Left forelimb (tissue), 1 donor: ENCODE data around the gene ECE2.

ENCODE experiments used
- DNase-seq: peaks from one replicate; pipeline ENCODE4 v3.0.0-alpha.2; 2018; ENCODE audit warnings: low spot score

Gene ECE2

DNA sequence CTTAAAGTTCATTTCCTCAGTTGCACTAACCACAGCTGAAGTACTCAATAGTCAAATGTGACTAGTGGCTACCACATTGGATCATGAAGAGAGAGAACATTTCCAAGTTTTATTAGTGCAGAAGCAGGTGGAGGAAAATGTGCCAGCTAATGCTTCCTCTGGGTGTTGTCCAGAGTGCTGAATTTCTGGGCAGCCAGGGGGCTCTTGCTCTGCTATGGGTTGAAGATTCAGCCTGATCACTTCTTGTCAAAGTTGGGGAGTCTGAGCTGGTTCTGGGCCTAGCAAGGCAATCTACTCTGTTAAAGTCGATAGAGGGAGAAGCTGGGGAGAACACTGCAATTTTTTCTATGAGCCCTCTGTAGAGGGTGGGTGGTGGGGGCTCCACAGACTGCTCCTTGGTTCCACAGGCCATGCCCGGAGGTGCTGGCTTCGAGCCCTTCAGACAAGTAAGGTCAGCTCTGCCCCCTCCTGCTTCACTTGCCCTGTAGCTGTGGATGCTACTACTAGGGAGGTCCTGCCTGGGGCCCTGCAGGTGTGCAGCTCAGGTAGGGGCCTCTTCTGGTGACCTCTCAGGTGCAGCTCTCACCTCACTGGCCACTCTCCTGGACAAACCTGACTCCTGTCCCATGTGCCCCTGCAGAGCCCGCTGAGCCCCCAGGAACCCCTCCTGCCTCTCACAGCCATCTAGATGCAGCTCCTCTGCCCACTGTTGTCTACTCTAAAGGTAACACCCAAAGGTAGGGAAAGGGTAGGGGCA is 35.3 kb upstream of the ECE2 start:
- DNase-seq = no peak

DNA sequence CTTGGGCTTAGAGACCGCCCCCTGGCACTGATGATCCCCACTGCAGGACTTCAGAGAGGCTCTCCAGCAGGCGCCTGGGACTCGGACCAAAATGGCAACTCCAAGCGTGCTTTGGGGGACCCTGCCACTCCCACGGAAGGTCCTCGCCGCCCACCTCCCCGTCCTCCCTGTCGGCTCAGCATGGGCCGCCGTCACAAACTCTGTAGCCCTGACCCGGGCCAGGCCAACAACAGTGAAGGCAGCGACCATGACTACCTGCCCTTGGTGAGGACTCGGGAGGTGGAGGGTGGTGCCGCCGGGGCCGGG is 34.7 kb upstream of the ECE2 start:
- no peak for DNase-seq

DNA sequence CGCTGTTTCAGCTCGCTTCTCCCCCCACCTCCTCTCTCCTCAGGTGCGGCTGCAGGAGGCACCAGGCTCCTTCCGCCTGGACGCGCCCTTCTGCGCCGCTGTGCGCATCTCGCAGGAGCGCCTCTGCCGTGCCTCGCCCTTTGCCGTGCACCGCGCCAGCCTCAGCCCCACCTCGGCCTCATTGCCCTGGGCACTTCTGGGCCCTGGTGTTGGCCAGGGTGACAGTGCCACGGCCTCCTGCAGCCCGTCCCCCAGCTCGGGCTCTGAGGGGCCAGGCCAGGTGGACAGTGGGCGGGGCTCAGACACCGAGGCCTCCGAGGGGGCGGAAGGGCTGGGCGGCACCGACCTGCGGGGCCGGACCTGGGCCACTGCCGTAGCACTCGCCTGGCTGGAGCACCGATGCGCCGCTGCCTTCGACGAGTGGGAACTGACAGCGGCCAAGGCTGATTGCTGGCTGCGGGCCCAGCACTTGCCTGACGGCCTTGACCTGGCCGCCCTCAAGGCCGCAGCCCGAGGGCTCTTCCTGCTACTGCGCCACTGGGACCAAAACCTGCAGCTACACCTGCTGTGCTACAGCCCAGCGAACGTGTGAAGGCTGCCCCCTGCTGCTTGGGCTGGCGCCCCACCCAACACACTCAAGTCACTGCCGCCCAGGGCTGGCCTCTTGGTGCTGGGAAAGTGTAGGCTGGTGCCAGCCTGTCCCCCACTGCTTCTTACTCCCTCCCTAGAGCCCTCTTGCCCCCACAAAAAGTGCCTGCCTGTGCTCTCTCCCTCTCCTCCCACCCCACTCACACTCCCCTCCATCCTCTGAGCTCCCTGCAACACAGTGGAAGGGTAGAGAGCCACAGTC is 34.1 kb upstream of the ECE2 start:
- DNase-seq = no peak

DNA sequence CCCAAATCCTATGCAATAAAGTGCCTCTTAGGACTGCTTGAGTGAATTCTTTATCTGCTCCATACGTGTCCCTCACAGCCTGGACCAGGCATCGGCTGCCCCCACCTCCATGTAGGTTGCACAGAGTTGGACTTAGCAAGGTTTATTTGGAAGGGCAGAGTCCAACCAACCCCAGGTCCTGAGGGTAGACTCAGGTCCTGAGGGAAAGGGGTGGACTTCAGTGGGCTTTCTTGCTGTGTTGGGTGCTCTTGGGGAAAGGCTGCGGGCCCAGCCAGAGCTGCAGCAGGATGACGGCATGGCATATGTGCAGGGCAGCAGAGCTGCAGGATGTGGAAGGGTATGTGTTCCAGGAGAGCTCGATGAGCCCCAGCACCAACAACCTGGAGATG is 33.5 kb upstream of the ECE2 start:
- no peak for DNase-seq

DNA sequence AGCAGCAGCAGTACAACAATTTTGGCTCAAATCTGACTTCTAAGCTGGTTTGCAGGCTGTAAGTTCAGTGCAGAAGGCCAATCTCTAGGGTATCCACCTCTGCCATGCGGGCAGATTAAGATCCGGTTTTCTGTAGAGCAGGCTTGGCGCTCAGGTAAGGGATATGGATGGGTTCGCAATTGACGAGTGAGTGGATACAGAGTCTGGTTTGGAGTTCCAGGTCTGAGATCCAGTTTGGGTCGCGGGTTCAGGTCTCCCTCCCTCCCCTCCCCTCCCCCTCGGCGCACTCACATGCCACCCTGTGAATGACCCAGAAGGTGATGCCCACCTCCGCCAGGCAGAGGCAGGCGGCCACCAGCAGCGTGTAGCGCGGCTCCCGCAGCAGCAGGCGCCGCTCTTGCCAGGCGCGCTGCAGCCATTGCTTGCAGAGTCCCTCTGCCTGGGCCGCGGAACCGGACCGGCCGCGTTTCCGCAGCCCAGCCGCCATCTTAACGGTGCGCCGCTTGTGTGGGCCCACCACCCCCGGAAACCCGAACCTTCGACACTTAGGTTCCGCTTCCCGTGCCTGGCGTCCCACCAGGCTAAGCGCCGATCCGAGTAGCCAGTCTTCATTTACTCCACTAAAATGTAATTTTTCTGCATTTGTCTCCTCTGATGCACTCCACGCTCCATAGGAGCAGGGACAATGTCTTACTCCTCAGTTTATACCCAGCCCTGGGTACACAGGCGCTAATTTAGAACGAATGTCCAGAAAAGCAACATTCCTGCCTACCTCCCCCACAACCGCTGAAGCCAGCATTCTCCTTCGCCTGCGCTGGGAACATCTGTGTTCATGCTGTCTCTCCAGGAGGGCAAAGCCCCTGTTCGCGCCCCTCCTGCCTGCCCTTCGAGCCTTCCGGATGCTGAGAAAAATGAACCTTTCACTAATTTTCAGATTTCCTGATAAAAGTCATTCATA is 27.1 kb upstream of the ECE2 start, which contains the start of gene ALG3:
Gene ALG3, minus strand, starts transcription at position 509 of the 958 bp plus-strand sequence. Its CDS starts 22 bp downstream, at position 487.
- peak; percentile 92 for DNase-seq

DNA sequence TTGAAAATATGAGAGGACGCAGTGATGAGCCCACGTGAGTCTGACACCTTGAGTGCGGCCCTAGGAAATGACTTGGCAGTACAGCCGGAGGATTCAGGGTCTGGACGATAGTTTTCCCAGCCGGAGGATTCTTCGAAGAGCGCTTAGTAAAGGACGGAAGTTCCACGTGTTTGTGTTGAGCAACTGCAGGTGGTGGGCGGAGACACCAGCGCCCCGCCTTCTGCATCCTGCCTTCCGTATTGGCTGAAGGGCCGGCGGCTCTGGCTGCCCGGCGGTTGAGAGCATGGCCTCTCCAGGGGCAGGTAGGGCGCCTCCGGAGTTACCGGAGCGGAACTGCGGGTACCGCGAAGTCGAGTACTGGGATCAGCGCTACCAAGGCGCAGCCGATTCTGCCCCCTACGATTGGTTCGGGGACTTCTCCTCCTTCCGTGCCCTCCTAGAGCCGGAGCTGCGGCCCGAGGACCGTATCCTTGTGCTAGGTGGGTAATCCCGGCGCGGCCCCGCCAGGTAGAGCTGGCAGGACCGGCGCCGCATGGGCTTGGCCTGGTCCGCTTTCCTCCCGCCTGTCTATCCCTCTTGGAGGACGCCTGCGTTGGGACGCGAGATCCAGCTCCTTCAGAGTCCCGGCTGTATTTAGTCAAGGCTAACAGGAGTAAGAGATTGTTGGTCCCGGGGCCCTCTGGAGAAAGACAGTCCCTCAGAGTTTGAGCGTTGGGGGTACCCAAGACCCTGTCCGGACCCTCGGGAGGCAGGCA is 26.2 kb upstream of the ECE2 start, which contains the start of gene EEF1AKMT4:
Gene EEF1AKMT4, plus strand, starts transcription at position 261 of the 755 bp plus-strand sequence. Its CDS starts 23 bp downstream, at position 284.
- DNase-seq = peak; percentile 95

DNA sequence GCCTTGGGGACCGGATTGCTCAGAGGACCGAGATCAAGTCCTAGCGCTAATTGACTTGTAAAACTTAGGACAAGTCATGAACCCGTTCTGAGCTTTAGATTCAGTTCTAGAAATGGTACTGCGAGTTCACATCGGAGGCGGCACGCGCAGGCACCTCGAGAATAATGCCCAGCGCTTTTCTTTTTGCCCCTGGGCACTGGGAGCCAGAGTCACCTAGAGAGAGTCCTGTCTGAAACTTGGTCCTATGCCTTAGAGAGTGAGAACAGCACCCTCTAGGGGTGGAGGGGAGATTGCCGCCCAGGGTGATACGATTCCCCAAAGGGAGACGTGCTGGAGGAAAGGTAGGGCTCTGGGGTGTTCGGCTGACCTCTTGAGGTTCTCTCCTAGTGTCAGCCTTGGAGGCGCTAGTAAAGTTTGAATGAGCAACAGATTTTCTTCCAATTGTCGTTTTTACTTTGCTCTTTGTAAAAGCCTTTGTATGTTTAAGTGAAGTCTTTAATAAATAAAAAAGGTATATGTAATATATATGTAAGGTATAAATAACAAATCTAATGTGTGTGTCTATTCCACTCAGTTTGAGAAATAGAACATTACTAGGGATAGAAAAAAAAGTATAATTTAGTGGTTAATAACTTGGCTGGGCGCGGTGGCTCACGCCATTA is 25.5 kb upstream of the ECE2 start:
- DNase-seq = no peak

DNA sequence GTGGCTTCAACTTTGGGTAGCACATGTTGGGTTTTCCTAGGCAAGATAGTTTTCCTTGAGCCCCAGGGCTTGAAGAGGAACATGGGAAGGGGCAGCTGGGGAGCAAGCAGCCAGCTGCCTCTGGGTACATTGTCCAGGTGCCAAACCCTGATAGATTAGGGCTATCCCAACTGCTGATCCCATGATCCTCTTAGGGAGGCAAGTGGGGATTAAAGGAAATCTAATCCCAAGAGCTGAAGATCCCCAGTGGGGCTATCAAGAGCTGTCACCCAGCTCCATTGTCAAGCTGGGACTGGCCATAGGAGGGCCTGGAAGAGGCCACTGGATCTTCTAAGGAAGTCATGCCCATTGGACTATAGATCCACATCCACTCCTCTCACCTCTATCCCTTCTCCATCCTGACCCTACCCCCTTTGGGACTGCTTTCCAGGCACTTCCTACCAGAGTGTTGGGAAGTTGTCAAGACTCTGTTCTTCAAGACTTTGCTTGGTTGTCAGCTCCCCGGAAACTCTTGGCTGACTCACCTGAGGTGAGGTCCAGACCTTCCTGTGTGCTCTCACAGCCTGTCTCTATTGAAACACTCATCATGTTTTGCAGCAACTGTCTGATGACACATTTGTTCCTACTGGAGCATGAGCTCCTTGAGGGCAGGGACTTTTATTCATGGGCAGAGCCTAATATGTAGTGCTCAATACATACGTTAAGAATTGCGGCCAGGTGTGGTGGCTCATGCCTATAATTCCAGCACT is 20.4 kb upstream of the ECE2 start:
- no peak for DNase-seq

DNA sequence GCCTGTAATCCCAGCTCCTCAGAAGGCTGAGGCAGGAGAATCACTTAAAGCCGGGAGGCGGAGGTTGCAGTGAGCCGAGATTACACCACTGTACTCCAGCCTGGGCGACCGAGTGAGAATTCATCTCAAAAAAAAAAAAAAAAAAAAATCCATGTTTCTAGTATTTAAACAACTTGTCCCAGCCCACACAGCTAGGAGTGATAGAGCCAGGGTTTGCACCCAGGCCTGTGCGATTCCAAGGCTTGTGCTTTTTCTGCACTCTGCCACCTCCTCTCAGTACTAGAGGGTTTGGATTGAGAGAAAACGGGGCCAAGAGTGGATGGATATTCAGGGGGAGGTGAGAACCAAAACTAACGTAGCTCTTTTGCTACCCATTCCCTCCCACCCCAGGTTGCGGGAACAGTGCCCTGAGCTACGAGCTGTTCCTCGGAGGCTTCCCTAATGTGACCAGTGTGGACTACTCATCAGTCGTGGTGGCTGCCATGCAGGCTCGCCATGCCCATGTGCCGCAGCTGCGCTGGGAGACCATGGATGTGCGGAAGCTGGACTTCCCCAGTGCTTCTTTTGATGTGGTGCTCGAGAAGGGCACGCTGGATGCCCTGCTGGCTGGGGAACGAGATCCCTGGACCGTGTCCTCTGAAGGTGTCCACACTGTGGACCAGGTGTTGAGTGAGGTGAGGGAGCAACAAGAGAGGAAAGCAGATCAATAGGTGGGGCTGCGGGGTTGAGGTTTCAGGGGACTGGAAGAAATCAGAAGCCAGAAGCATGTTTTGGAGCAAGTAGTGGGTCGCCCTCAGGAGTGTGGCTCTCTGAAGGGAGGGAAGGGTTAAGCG is 18.5 kb upstream of the ECE2 start:
- DNase-seq = no peak

DNA sequence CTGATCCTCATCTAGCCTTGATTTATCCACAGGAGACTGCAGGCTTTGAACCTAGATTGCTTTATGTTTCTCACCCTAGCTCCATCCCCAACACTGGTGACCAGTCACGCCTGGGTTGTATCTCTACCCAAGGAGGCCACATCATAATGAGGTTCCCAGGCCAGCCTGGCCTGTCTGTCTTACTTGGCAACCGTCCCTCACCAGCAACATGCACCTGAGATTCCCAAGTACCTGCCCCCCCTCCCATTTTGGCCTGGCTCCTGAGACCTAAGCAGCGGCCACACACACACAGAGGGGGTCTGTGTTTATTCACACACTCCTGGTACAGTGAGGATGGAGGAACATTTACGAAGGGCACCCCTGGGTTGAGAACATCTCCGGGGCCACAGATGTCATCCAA is 16.9 kb upstream of the ECE2 start:
- no peak for DNase-seq

DNA sequence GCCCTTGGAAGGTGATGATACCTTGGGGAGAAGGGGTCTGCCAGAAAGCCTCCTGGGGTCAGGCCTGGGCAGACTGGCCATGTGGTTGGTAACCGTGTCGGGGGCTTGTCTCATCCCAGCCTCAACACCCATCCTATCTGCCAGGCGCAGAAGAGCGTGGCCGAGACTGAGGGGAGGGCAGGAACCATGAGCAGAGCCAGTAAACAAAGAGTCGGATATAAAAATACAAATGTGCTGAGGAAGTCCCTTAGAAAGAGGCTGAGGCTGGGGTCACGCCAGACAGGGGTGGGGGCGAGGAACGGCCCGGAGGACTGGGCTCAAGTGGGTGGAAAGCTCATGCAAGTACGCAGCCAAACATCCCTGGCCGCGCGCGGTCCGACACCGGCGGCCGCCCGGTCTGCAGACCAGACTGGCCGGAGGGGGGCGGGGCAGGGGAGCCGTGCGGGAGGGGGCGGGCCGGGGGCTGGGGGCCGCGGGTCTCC is 16.4 kb upstream of the ECE2 start:
- no peak for DNase-seq

DNA sequence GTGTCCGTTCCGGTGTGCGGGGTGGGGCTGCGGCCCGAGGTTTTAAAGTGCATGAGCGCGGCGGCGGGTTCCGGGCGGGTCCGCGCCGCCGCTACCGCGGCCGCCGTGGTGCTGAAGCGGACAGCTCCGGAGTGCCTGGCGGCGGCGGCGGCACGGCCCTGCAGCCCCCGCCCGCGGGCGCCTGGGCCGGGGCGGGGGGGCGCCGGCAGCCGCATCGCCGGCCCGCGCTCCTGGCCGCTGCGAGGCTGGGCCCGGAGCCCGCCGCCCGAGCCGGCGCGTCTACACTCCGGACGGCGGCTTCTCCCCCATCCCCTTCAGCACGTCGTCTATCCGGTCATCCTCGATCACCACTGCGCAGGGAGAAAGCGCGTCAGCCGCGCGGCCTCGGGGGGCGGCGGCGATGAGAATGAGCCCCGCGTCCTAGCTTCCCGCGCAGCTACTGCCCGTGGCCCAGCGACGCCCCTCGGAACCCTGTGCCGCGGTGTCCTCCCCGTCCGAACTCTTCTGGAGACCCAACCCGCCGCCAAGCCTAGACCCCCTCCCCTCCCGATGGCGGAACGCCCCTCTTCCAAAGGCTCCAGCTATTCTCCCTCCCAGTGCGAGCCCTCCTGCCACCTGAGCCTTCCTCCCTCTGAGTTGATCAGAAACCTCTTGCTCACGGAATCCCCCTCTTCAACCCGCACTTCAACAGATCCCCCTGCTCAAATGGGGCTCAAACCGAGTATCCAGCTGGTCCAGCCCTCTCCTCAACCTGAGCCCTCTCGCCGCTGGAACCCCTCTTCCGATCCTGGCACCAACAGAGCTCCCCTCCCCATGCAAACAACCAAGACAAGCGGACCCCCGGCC is 15.7 kb upstream of the ECE2 start:
- no peak for DNase-seq

DNA sequence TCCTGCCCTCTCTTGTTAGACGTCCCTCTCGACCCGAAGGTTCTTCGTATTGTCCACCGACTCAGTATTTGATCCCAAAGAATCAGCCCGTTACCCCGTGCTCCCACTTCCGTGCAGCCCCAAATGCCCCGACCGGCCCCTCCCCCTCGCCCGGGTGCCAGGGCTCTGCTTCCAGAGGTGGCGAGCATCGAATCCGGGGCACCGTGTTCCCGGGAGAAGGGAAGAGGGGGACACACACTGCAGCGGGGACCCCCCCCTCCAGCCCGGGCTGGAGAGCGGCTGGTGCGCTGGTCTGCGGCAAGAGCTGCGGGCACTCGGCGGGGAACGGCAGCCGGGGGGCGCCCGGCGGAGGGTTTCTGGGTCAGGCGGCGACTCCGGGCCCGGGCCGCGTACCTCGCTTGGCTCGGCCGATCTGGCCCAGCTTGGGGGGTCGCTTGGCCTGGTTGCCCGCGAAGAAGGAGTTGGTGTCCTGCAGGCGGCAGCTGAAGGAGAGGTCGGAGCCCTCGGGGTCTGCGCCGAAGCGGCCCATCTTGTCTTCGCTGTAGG is 15.0 kb upstream of the ECE2 start:
- no peak for DNase-seq

DNA sequence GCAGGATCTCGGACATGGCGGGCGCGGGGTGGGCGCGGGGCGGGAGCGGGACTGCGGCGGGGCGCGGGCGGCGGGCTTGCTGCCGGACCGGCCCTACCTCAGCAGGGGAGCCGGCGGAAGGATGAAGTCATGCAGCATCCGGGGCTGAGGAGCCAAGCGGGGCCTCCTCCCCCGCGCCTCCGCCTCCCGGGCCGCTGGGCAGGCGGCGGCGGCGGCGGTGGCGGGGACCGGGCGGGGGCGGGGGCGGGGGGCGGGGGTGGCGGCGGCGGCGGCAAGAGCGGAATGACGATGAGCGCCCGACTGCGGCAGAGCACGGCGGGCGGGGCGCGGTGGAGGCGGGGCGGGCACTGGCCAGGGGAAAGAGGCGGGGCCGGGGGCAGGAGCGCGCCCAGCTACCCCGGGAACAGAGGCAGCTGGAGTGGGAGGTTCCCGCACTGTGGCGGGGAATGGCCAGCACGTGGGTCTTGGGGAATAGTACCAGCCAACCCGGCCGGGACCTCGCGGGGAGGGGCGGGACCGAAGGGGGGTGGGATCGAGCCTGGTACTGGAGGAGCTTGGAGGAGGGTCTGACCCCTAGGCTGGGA is 14.5 kb upstream of the ECE2 start, which contains the start of gene CAMK2N2:
Gene CAMK2N2, minus strand, starts transcription at position 284 of the 584 bp plus-strand sequence. Its CDS starts 268 bp downstream, at position 16.
- no peak for DNase-seq

DNA sequence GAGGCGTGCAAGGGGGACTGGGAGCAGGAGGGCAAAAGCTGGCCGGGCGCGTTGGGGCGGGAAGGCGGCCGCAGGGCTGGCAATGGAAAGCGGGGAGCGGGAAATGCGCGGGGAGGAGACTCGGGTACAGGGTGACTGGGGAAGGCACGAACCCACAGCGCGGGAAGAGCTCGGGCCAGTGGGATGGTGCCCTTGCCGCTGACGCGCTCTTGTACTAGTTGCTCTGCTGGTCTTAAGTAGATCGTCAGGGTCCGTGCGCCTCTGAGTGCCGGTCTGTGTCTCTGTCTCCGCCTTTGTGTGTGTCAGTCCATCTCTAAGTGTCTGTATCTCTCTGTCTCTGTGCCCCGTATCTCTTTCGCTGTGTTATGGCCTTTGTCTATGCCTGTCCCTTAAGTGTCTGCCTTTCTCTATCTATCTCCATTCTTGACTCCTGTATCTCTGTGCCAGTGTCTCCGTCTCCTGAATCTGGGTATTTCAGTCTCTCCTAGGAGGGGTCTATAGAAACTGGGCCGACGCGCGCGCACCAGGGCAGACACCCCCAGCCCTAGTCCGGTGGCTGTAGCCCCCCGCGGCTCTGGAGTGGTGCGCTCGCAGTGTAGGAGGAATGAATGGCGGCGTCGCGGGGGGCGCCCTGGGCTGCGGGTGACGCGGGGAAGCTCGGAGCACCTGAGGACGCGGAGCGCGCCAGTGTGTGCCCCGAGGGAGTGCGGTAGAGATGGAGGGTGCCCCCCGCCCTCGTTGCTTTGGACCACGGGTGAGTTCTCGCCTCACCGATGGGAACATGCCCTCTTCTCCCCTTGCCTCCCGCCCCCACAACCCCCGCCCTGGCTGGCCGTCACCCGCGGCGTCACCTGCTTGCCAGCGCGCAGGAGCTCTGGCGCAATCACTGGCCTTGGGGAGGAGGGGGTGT is 13.7 kb upstream of the ECE2 start:
- no peak for DNase-seq

DNA sequence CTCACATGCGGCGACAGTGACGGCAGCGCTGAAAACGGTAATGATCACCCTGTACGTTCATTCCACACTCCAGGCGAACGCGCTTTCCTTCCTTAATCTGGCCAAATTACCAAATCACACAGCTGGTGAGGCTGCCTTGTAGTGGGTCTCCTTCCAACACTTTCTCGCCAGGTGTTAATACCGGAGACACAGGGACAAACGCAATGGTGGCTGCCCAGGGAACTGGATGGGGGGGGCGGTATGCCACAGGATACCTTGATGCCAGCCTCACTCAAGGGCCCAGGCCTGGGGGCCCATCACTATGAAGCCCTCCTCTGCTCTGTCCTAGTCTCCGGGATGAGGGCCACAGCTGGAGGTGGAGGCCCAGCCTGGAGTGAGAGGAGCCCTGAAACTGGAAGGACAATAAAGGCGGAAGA is 13.1 kb upstream of the ECE2 start:
- DNase-seq = no peak
